ENCODE measurements around the gene CTSV. TPM values are rescaled to one million over a fixed set of nuclear protein-coding genes. Genes with fewer than 3 reads are reported as not detected.
"Not testable (repeated sequence)": the region's sequence is repeated elsewhere in the genome, so short reads cannot be mapped to it uniquely, and the experiment has no call there.

Gene CTSV
- total RNA-seq, 1 experiment from 2014 or later, result 21.4 TPM

DNA sequence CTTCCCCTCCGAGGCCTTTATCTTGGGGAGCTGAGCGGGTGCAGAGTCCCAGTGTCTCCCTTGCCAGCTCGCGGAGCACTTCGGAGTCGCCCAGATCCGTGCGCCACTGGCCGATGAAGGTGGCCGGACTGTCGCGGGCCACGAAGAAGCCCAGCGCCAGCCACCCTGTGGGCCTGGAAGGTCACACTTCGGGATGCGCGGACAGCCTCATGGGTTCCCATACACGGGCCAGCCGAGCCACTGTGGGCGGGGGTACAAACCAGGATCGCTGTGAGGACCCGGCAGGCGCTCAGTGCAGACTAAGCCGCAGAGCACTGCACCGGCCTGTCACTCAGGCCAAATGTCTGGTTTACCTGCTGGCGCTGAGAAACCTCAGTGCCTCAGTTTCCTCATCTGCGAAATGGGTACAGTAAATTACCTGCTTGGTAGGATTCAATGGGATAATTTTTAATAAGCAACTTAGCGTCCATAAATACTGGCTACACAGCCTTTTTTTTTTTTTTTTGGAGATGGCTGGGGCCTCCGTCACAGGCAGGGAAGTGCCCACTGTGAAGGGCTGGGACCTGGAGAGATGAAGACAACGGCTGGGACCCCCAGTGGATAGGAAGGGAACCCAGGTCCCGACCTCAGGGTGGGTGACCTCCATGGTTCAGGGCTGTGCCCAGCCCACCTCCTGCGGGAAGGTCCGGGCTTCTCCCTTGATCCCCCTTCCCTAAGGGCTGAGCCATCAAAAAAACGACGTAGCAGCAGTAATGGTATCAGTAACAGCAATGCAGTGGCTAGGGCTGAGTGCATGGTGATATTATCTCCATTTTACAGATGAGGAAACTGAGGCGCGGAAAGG lies 38.7 kb upstream of the CTSV start:
- Mint-ChIP-seq H3K27me3 (ENCODE audit: unreplicated experiment) (peaks cover 21% of the 10 kb centered on the region), H3K4me1 (ENCODE audit: low read depth, unreplicated experiment) (peaks cover 3% of the 10 kb centered on the region), H3K36me3 (ENCODE audit: insufficient read depth, unreplicated experiment) (no peaks in the 10 kb centered on the region), H3K9me3 (ENCODE audit: low read depth, unreplicated experiment) (no peaks in the 10 kb centered on the region), H3K27ac (ENCODE audit: unreplicated experiment) (no peak overlapping the region), H3K4me3 (ENCODE audit: low read depth, unreplicated experiment) (no peak overlapping the region)
- no TSS peak for BruUV-seq (replicated peaks)
- TF ChIP-seq, protein P1, sequence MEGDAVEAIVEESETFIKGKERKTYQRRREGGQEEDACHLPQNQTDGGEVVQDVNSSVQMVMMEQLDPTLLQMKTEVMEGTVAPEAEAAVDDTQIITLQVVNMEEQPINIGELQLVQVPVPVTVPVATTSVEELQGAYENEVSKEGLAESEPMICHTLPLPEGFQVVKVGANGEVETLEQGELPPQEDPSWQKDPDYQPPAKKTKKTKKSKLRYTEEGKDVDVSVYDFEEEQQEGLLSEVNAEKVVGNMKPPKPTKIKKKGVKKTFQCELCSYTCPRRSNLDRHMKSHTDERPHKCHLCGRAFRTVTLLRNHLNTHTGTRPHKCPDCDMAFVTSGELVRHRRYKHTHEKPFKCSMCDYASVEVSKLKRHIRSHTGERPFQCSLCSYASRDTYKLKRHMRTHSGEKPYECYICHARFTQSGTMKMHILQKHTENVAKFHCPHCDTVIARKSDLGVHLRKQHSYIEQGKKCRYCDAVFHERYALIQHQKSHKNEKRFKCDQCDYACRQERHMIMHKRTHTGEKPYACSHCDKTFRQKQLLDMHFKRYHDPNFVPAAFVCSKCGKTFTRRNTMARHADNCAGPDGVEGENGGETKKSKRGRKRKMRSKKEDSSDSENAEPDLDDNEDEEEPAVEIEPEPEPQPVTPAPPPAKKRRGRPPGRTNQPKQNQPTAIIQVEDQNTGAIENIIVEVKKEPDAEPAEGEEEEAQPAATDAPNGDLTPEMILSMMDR (IDR thresholded peaks at IDR 0.05; ENCODE audit: unreplicated experiment), result no peak
- intact Hi-C loops (cut with micrococcal nuclease; ENCODE audit: unreplicated experiment), result no loop called here
- DNase-seq, result no peak
- CTCF ChIA-PET, result no interaction called here

DNA sequence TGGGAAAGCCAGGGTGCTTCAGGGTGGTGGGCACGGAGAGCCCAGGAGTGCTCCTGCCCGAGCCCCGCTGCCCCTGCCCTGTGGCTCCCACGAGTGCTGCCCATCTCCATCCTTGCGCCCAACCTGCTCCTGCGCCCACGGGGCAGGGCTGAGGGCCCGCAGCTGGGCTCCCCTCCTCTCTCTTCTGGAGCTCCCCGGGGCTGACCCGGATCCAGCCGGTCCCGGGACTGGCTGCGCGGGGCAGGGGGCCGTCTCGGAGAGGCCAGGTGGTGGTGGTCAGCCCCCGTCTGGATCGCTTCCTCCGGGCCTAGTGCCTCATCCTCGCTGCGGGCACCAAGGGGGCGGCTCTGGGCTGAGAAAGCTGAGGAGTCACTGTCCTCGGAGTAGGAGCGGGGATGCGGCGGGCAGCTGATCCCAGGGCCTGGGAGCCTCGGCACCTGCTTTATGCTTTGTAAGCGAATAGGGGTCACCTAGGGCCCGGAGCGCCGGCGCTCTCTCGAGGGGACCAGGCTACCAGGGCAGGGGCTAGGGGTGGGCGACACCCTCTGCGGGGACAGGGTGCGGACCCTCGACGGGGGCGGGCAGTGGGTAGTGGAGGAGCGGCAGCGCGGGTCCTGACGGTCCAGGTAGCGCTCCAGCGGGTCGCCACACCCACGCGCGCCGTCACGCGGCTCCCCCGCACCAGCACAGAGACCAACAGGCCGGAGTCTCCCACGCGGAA lies 37.9 kb upstream of the CTSV start:
- H3K4me1 Mint-ChIP-seq (ENCODE audit: low read depth, unreplicated experiment); intact Hi-C loops (cut with micrococcal nuclease; ENCODE audit: unreplicated experiment); H3K27ac Mint-ChIP-seq (ENCODE audit: unreplicated experiment); CTCF ChIA-PET; H3K9me3 Mint-ChIP-seq (ENCODE audit: low read depth, unreplicated experiment); BruUV-seq (replicated peaks); H3K4me3 Mint-ChIP-seq (ENCODE audit: low read depth, unreplicated experiment); H3K36me3 Mint-ChIP-seq (ENCODE audit: insufficient read depth, unreplicated experiment); DNase-seq: not testable (repeated sequence)
- peaks cover 29% of the 10 kb centered on the region for H3K27me3 Mint-ChIP-seq (ENCODE audit: unreplicated experiment)

DNA sequence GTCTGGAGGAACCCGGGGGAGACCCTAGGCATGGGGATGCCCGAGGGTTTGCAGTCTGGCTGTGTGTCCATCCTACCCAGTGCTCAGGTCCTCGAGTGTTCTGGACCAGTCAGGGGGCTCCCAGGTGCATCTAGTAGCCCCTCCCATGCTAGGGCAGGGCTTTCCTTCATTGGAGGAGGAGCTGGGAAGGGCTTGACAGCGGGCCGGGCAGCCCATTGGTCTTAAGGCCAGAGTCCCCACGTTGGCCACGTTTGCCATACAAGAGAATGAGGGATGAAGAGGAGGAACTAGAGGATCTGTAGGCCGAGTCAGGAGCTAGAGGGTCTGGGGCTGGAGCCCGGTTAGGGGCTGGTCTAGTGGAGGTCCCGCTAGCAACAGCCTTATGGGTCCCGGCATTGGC lies 37.3 kb upstream of the CTSV start:
- TF ChIP-seq, protein P1 (IDR thresholded peaks at IDR 0.05; ENCODE audit: unreplicated experiment), result no peak
- H3K4me1 Mint-ChIP-seq (ENCODE audit: low read depth, unreplicated experiment), result peaks cover 9% of the 10 kb centered on the region
- DNase-seq, result no peak
- no TSS peak for BruUV-seq (replicated peaks)
- no peaks in the 10 kb centered on the region for H3K9me3 Mint-ChIP-seq (ENCODE audit: low read depth, unreplicated experiment)
- CTCF ChIA-PET, result no interaction called here
- intact Hi-C loops (cut with micrococcal nuclease; ENCODE audit: unreplicated experiment), result no loop called here
- no peak overlapping the region for H3K27ac Mint-ChIP-seq (ENCODE audit: unreplicated experiment)
- no peak overlapping the region for H3K4me3 Mint-ChIP-seq (ENCODE audit: low read depth, unreplicated experiment)
- H3K27me3 Mint-ChIP-seq (ENCODE audit: unreplicated experiment), result peaks cover 24% of the 10 kb centered on the region
- no peaks in the 10 kb centered on the region for H3K36me3 Mint-ChIP-seq (ENCODE audit: insufficient read depth, unreplicated experiment)

DNA sequence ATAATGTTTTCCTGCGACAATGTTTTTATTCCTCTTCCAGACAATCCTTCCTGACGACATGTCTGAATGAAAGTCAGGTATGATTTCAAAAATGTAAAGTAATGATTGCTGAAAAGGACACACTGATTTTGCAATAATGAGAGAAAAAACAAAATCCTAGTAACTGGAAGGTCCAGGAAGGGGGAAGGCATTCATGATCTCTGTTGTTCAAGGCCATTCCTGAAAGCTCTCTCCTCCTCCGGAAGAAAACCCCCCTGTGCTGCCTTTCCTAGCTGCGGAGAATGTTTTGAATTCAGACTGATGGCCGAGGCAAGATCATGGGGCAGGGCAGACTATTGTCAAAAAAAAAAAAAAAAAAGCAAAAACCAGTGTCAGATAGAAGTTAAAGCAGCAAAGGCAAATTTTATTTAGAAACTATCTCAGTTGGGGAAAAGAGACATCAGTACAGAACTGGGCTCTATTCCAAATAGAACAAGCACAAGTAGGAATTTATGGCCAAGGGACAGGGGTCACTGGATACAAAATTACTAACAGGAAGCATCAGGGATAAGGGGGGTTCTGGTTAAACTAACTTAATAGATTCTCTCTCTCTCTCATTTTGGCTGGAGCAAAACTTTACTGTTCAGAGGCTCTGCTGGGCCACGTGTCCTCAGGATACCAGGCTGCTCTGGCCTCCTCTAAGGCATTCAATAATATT lies 36.5 kb upstream of the CTSV start:
- BruUV-seq (replicated peaks), result no TSS peak
- Mint-ChIP-seq H3K4me1 (ENCODE audit: low read depth, unreplicated experiment) (peaks cover 9% of the 10 kb centered on the region), H3K4me3 (ENCODE audit: low read depth, unreplicated experiment) (no peak overlapping the region), H3K36me3 (ENCODE audit: insufficient read depth, unreplicated experiment) (no peaks in the 10 kb centered on the region), H3K9me3 (ENCODE audit: low read depth, unreplicated experiment) (no peaks in the 10 kb centered on the region), H3K27ac (ENCODE audit: unreplicated experiment) (no peak overlapping the region), H3K27me3 (ENCODE audit: unreplicated experiment) (peaks cover 16% of the 10 kb centered on the region)
- DNase-seq, result no peak
- intact Hi-C loops (cut with micrococcal nuclease; ENCODE audit: unreplicated experiment), result no loop called here
- CTCF ChIA-PET, result no interaction called here
- TF ChIP-seq, protein P1 (IDR thresholded peaks at IDR 0.05; ENCODE audit: unreplicated experiment), result no peak
